IMR-90 (cell line): ENCODE measurements around the gene CNPY4. TPM values are rescaled to one million over a fixed set of nuclear protein-coding genes. Genes with fewer than 3 reads are reported as not detected.

Experiments used
- ATAC-seq: fragments of 200-7000 bp; cut with Tn5 transposase; 2 replicates; pipeline ENCODE4 v1.9.1; 2020; ENCODE audit warnings: low read depth, mild to moderate bottlenecking, moderate library complexity
- BruUV-seq: library from RNA; stranded (reverse); fragments of 400-500 nt; replicated peaks from 2 replicates; lab custom pipeline; 2021; lab: Mats Ljungman, UMichigan
- CTCF ChIA-PET: fragments of 300-600 bp; formaldehyde crosslinking; extraction: SDS; loops from one replicate; lab custom pipeline; 2021; ENCODE audit warnings: antibody characterized with exemption; lab: Yijun Ruan, JAX
- POLR2A ChIA-PET: fragments of 300-600 bp; sonication (Branson Sonifier 250); formaldehyde crosslinking; loops from one replicate; lab custom pipeline; 2022; ENCODE audit warnings: antibody characterized with exemption; ENCODE audit not compliant: unreplicated experiment; lab: Charles Lee
- DNase-seq: peaks from one replicate; pipeline ENCODE4 v3.0.0; 2013
- H2AFZ ChIP-seq: replicated peaks from 2 replicates; pipeline ENCODE3; 2013; ENCODE audit warnings: low read length, mild to moderate bottlenecking; ENCODE audit not compliant: poor library complexity
- H2AK5ac ChIP-seq: 2 replicates; pipeline ENCODE4 v1.6.1; 2013; ENCODE audit warnings: low read depth, low read length, inconsistent platforms
- H2AK9ac ChIP-seq: replicated peaks from 2 replicates; pipeline ENCODE3; 2013; ENCODE audit warnings: mild to moderate bottlenecking, low read depth, low read length, moderate library complexity; ENCODE audit not compliant: poor library complexity
- H2BK120ac ChIP-seq: 2 replicates; pipeline ENCODE4 v1.6.1; 2013; ENCODE audit warnings: low read depth, low read length, inconsistent platforms
- H2BK15ac ChIP-seq: 3 replicates; pipeline ENCODE4 v1.6.1; 2013; ENCODE audit warnings: low read depth, low read length, inconsistent platforms
- H2BK20ac ChIP-seq: 2 replicates; pipeline ENCODE4 v1.6.1; 2013; ENCODE audit warnings: low read depth, mild to moderate bottlenecking, inconsistent platforms, low read length, moderate library complexity
- H2BK5ac ChIP-seq: 2 replicates; pipeline ENCODE4 v1.6.1; 2013; ENCODE audit warnings: mild to moderate bottlenecking, low read depth, low read length, inconsistent platforms; ENCODE audit not compliant: poor library complexity, severe bottlenecking
- H3K14ac ChIP-seq: replicated peaks from 2 replicates; pipeline ENCODE4 v1.6.1; 2013; ENCODE audit warnings: low read depth, low read length, inconsistent platforms
- H3K18ac ChIP-seq: 2 replicates; pipeline ENCODE4 v1.6.1; 2013; ENCODE audit warnings: low read depth, low read length, control low read depth
- H3K23ac ChIP-seq: 2 replicates; pipeline ENCODE4 v1.6.1; 2013; ENCODE audit warnings: low read depth, low read length, inconsistent platforms
- H3K27ac ChIP-seq: 2 replicates; pipeline ENCODE4 v1.5.1; 2013; ENCODE audit warnings: mild to moderate bottlenecking, control low read depth, low read length; ENCODE audit not compliant: insufficient read depth
- H3K27me3 ChIP-seq: 2 replicates; pipeline ENCODE4 v1.6.1; 2013; ENCODE audit warnings: low read length; ENCODE audit not compliant: control insufficient read depth, insufficient read depth
- H3K36me3 ChIP-seq: 2 replicates; pipeline ENCODE4 v1.6.1; 2013; ENCODE audit warnings: low read length, mixed read lengths; ENCODE audit not compliant: control insufficient read depth, insufficient read depth
- H3K4ac ChIP-seq: 2 replicates; pipeline ENCODE4 v1.6.1; 2013; ENCODE audit warnings: low read depth, low read length, inconsistent platforms
- H3K4me1 ChIP-seq: 2 replicates; pipeline ENCODE4 v1.6.1; 2013; ENCODE audit warnings: low read length, mixed read lengths; ENCODE audit not compliant: control insufficient read depth, insufficient read depth
- H3K4me2 ChIP-seq: 2 replicates; pipeline ENCODE4 v1.6.1; 2013; ENCODE audit warnings: low read depth, mild to moderate bottlenecking, control low read depth, low read length, moderate library complexity
- H3K4me3 ChIP-seq: 2 replicates; pipeline ENCODE4 v1.5.1; 2013; ENCODE audit warnings: low read depth, mild to moderate bottlenecking, control low read depth, low read length, moderate library complexity; ENCODE audit not compliant: insufficient read depth
- H3K56ac ChIP-seq: 2 replicates; pipeline ENCODE4 v1.6.1; 2013; ENCODE audit warnings: low read length, inconsistent platforms; ENCODE audit not compliant: insufficient read depth; ENCODE audit errors: extremely low read depth
- H3K79me1 ChIP-seq, 2 experiments: 2 replicates each; pipeline ENCODE4 v1.6.1; 2013; ENCODE audit warnings: low read length in 2 of 2, inconsistent platforms in 1 of 2, low read depth in 1 of 2
- H3K9ac ChIP-seq: 2 replicates; pipeline ENCODE4 v1.6.1; 2013; ENCODE audit warnings: low read depth, low read length, control low read depth
- H3K9me1 ChIP-seq: 2 replicates; pipeline ENCODE4 v1.6.1; 2013; ENCODE audit warnings: low read length, inconsistent platforms; ENCODE audit not compliant: insufficient read depth
- H3K9me3 ChIP-seq: 2 replicates; pipeline ENCODE4 v1.6.1; 2013; ENCODE audit warnings: low read length; ENCODE audit not compliant: control insufficient read depth, insufficient read depth
- H4K20me1 ChIP-seq: 2 replicates; pipeline ENCODE4 v1.6.1; 2013; ENCODE audit warnings: low read length, inconsistent platforms; ENCODE audit not compliant: insufficient read depth
- H4K5ac ChIP-seq: 2 replicates; pipeline ENCODE4 v1.6.1; 2013; ENCODE audit warnings: mild to moderate bottlenecking, low read depth, low read length, control low read depth
- H4K8ac ChIP-seq, 2 experiments: 2 replicates each; pipeline ENCODE4 v1.6.1; 2013; ENCODE audit warnings: low read depth in 2 of 2, low read length in 2 of 2, control low read depth in 1 of 2, inconsistent platforms in 1 of 2
- H4K91ac ChIP-seq: 2 replicates; pipeline ENCODE4 v1.6.1; 2013; ENCODE audit warnings: low read depth, low read length, inconsistent platforms; ENCODE audit not compliant: insufficient read depth
- BHLHE40 ChIP-seq: fragments of 150-350 bp; IDR thresholded peaks from 2 replicates; pipeline ENCODE4 v1.6.1; 2016; ENCODE audit warnings: mild to moderate bottlenecking, low read depth, low read length
- CHD1 ChIP-seq: IDR thresholded peaks from 2 replicates; pipeline ENCODE4 v1.6.1; 2012; ENCODE audit warnings: low read depth, low read length, improper control_type of control experiment
- FOS ChIP-seq: fragments of 150-350 bp; IDR thresholded peaks from 2 replicates; pipeline ENCODE4 v1.6.1; 2016; ENCODE audit warnings: low read depth, low read length
- MAFK ChIP-seq: IDR thresholded peaks from 2 replicates; pipeline ENCODE4 v1.6.1; 2012; ENCODE audit warnings: low read depth, low read length, improper control_type of control experiment
- RAD21 ChIP-seq: IDR thresholded peaks from 2 replicates; pipeline ENCODE4 v1.6.1; 2012; ENCODE audit warnings: low read length, improper control_type of control experiment
- RCOR1 ChIP-seq: IDR thresholded peaks from 2 replicates; pipeline ENCODE4 v1.6.1; 2012; ENCODE audit warnings: mild to moderate bottlenecking, low read length, improper control_type of control experiment; ENCODE audit not compliant: insufficient replicate concordance
- RFX5 ChIP-seq: IDR thresholded peaks from 2 replicates; pipeline ENCODE4 v1.8.0; 2012; ENCODE audit warnings: low read depth, mild to moderate bottlenecking, low read length, moderate library complexity
- WGBS, 2 experiments: methylation state at CpG; one replicate each; pipeline versions ENCODE4 v1.1.5 to v1.1.7; 2013; ENCODE audit warnings: missing lambda C conversion rate in 2 of 2; ENCODE audit not compliant: insufficient read length in 1 of 2; ENCODE audit errors: extremely low coverage in 2 of 2; 5-methylcytosine and 5-hydroxymethylcytosine counted together
- dilution Hi-C: fragments of 300-500 bp; cut with HindIII; formaldehyde crosslinking; loops from one replicate; pipeline ENCODE4 v1.14.3; 2018; ENCODE audit warnings: low sequenced_read_pairs; ENCODE audit not compliant: unreplicated experiment
- in situ Hi-C: fragments of 300-500 bp; cut with MboI; formaldehyde crosslinking; loops from 3 replicates; pipeline ENCODE4 v1.14.3; 2019; ENCODE audit warnings: low sequenced_read_pairs, inconsistent platforms, mixed read lengths
- intact Hi-C: fragments of 100-400 bp; cut with micrococcal nuclease; formaldehyde crosslinking; loops from 2 replicates; pipeline ENCODE4 v1.10.0; 2022
- polyA plus RNA-seq, 3 experiments: library from polyadenylated mRNA; depleted of rRNA; stranded (reverse); fragments of >200 nt; gene quantifications; 2 replicates each; pipeline ENCODE4 v1.2.3, GENCODE V29; 2012; ENCODE audit warnings: low replicate concordance in 1 of 3
- total RNA-seq: library from RNA; depleted of rRNA; stranded (reverse); fragments of >200 nt; gene quantifications from 2 replicates; pipeline ENCODE4 v1.2.3, GENCODE V29; 2012

Gene CNPY4
- total and polyA plus RNA-seq, 2 of the 4 experiments (the other 2 are of a cell fraction), result 13.3 to 21.9 TPM

GRCh38 chr7:100152404-100152803, 33.0 kb downstream of the CNPY4 start (continued):
- TF ChIP-seq RCOR1 (no peak), CHD1 (no peak), BHLHE40 (no peak), MAFK (no peak), RAD21 (no peak), RFX5 (no peak)

DNA sequence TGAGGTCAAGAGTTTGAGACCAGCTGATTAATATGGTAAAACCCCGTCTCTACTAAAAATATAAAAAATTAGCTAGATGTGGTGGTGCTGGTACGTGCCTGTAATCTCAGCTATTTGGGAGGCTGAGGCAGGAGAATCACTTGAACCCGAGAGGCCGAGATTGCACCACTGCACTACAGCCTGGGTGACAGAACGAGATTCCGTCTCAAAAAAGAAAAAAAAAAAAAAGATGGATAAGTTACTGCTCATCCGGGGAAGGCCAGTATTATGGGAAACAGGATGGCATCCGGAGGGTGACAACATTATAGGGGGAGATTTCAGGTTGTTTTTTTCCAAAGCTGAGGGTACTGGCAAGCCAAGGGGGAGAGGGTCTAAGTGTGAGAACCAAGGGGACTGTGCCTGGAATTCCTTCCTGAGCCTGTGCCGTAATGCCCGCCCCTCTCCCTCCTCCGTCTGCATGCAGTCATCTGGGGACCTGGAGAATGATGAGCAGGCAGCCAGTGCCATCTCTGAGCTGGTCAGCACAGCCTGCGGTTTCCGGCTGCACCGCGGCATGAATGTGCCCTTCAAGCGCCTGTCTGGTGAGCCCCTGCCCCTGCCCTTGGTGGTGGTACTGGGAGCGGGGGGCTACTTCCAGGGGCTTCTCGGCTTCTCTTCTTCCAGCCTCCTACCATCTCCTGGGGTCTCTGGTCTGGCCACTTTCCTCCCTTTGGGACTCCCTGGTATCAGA, 33.7 kb downstream of the CNPY4 start:
- Histone ChIP-seq H2BK15ac (no peak overlapping the region), H2AK9ac (no peak overlapping the region), H2BK5ac (no peak overlapping the region), H3K9me3 (no peaks in the 10 kb centered on the region), H3K4me1 (peaks cover 8% of the 10 kb centered on the region), H2AFZ (no peak overlapping the region), H4K8ac (no peak overlapping the region), H3K23ac (no peak overlapping the region), H4K5ac (no peak overlapping the region), H3K18ac (no peak overlapping the region), H3K27ac (no peak overlapping the region), H3K79me1 (peaks cover 32 to 78% of the 10 kb centered on the region in 2 experiments), H3K36me3 (peaks cover 42% of the 10 kb centered on the region), H3K56ac (no peak overlapping the region), H3K27me3 (no peaks in the 10 kb centered on the region), H3K4ac (no peak overlapping the region), H3K9ac (no peak overlapping the region), H4K91ac (no peak overlapping the region), H2BK20ac (no peak overlapping the region), H3K14ac (no peak overlapping the region), H2BK120ac (no peak overlapping the region), H3K9me1 (no peaks in the 10 kb centered on the region), H2AK5ac (no peak overlapping the region), H3K4me3 (no peak overlapping the region), H4K20me1 (peaks cover 23% of the 10 kb centered on the region), H3K4me2 (no peak overlapping the region)
- DNase-seq, result no peak
- ChIA-PET CTCF (no interaction called here), POLR2A (interaction anchor here (0.6 kb wide), 1 partner anchor 68 kb away, joined by 3 read pairs; no protein-coding TSS in a partner anchor)
- BruUV-seq, result no TSS peak
- no peak for ATAC-seq
- in situ Hi-C loops (no loop called here), dilution Hi-C loops (no loop called here), intact Hi-C loops (no loop called here)
- WGBS, 2 experiments, result 92% methylated on average over 6 of the region's 18 CpGs; no CpG with 5 or more reads in 1 of the 2 experiments
- no peak for TF ChIP-seq FOS
